ENCODE measurements around the gene FGF21. TPM values are rescaled to one million over a fixed set of nuclear protein-coding genes. Genes with fewer than 3 reads are reported as not detected.

FGF21 gene
- polyA plus RNA-seq, 6 donors from 2014 or later = not detected

- peak overlapping the region; percentile 78 to 96 (median 95) for H3K4me3 Mint-ChIP-seq
- no peaks in the 10 kb centered on the region for H3K9me3 Mint-ChIP-seq
- peaks cover 9 to 15% (median 14%) of the 10 kb centered on the region in 3 donors for H3K4me1 Mint-ChIP-seq
- DNase-seq (peak; percentile 80), ATAC-seq (ENCODE audit: low read depth in 2 of 2) (peak; percentile 97)
- H3K27ac Mint-ChIP-seq = peak overlapping the region; percentile 81 to 95 (median 88)
- no peaks in the 10 kb centered on the region for H3K27me3 Mint-ChIP-seq
- no peaks in the 10 kb centered on the region for H3K36me3 Mint-ChIP-seq
Measured at GRCh38 chr19:48795055-48795684, 39.8 kb downstream of the FGF21 start.

GRCh38 chr19:48795685-48796070 lies 40.4 kb downstream of the FGF21 start:
- no peaks in the 10 kb centered on the region for H3K9me3 Mint-ChIP-seq
- H3K4me3 Mint-ChIP-seq = peak overlapping the region in 7 of 8 donors; percentile 78 to 96 (median 95)
- DNase-seq = no peak
- H3K4me1 Mint-ChIP-seq = peaks cover 12 to 15% (median 14%) of the 10 kb centered on the region in 3 donors
- H3K27ac Mint-ChIP-seq = peak overlapping the region in 3 of 6 donors; percentile 84 to 95 (median 95)
- no peak for ATAC-seq (ENCODE audit: low read depth in 2 of 2)
- H3K36me3 Mint-ChIP-seq = no peaks in the 10 kb centered on the region
- H3K27me3 Mint-ChIP-seq = no peaks in the 10 kb centered on the region

GRCh38 chr19:48796298-48797083 lies 41.2 kb downstream of the FGF21 start:
- H3K27me3 Mint-ChIP-seq = no peaks in the 10 kb centered on the region
- peak overlapping the region in 1 of 8 donors; percentile 68 for H3K4me3 Mint-ChIP-seq
- DNase-seq (no peak), ATAC-seq (ENCODE audit: low read depth in 2 of 2) (no peak)
- H3K9me3 Mint-ChIP-seq = no peaks in the 10 kb centered on the region
- no peaks in the 10 kb centered on the region for H3K36me3 Mint-ChIP-seq
- no peak overlapping the region for H3K27ac Mint-ChIP-seq
- peaks cover 12 to 15% (median 14%) of the 10 kb centered on the region in 3 donors for H3K4me1 Mint-ChIP-seq

DNA sequence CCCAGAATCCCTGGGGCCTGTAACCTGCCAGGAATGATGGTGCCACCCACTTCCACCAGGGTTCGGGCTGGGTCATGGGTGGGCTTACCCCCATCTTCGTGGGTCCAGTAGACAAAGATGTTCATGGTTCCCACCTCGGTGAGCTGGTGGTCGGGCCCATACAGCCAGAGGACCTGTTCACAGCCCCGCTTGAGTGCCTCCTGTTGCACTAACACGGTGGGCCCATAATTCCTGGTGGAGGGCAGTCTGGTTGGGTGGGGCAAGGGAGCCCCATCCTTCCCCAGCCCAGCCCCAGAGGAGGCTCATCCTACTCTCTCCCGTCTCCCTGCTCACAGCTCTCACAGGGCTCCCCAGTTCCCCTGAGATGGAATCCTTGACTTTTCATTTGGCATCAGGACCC lies 41.8 kb downstream of the FGF21 start:
- ATAC-seq (ENCODE audit: low read depth in 2 of 2) = no peak
- peak overlapping the region in 4 of 8 donors; percentile 5 to 62 (median 32) for H3K4me3 Mint-ChIP-seq
- H3K27ac Mint-ChIP-seq = peak overlapping the region in 1 of 6 donors; percentile 33
- no peaks in the 10 kb centered on the region for H3K9me3 Mint-ChIP-seq
- no peaks in the 10 kb centered on the region for H3K36me3 Mint-ChIP-seq
- no peak for DNase-seq
- peaks cover 12 to 15% (median 14%) of the 10 kb centered on the region in 3 donors for H3K4me1 Mint-ChIP-seq
- no peaks in the 10 kb centered on the region for H3K27me3 Mint-ChIP-seq

GRCh38 chr19:48798937-48799336 lies 43.6 kb downstream of the FGF21 start:
- no peak for DNase-seq
- Mint-ChIP-seq H3K4me1 (peaks cover 12 to 15% (median 14%) of the 10 kb centered on the region in 3 donors), H3K4me3 (no peak overlapping the region), H3K36me3 (no peaks in the 10 kb centered on the region), H3K9me3 (no peaks in the 10 kb centered on the region), H3K27me3 (no peaks in the 10 kb centered on the region), H3K27ac (no peak overlapping the region)
- ATAC-seq (ENCODE audit: low read depth in 2 of 2) = no peak

- ATAC-seq (ENCODE audit: low read depth in 2 of 2) = no peak
- no peaks in the 10 kb centered on the region for H3K27me3 Mint-ChIP-seq
- H3K9me3 Mint-ChIP-seq = no peaks in the 10 kb centered on the region
Measured at GRCh38 chr19:48799358-48800300, 44.3 kb downstream of the FGF21 start.

GRCh38 chr19:48802623-48803022 lies 47.3 kb downstream of the FGF21 start:
- no peak for DNase-seq
- no peak for ATAC-seq (ENCODE audit: low read depth in 2 of 2)
- H3K27ac Mint-ChIP-seq = no peak overlapping the region
- H3K4me3 Mint-ChIP-seq = no peak overlapping the region
- no peaks in the 10 kb centered on the region for H3K27me3 Mint-ChIP-seq
- no peaks in the 10 kb centered on the region for H3K9me3 Mint-ChIP-seq
- H3K4me1 Mint-ChIP-seq = peaks cover 2 to 10% (median 8%) of the 10 kb centered on the region in 3 donors
- no peaks in the 10 kb centered on the region for H3K36me3 Mint-ChIP-seq

More at GRCh38 chr19:48799358-48800300, 44.3 kb downstream of the FGF21 start:
- peaks cover 9 to 10% (median 10%) of the 10 kb centered on the region in 3 donors for H3K4me1 Mint-ChIP-seq
- H3K4me3 Mint-ChIP-seq = no peak overlapping the region
- no peak overlapping the region for H3K27ac Mint-ChIP-seq
- DNase-seq = no peak
- no peaks in the 10 kb centered on the region for H3K36me3 Mint-ChIP-seq

DNA sequence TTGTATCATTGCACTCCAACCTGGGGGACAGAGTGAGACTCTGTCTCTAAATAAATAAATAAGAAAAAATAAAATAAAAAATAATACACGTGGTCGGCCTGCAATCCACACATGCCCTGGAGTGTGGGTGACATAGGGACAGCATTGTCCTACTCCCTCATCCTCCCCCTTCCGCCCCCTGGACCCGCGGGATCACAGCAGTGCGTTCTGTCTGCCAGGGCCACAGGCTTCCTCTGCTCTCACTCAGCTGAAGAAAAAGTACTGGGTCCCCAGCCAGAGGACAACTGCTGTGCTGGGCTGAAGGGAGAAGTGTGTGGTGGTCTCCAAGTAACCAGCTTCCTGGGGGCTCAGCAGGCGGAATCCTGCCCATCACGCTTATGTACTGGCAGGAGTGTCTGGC lies 49.2 kb downstream of the FGF21 start:
- DNase-seq (no peak), ATAC-seq (ENCODE audit: low read depth in 2 of 2) (no peak)
- H3K4me3 Mint-ChIP-seq = no peak overlapping the region
- H3K27me3 Mint-ChIP-seq = no peaks in the 10 kb centered on the region
- peak overlapping the region in 2 of 6 donors; percentile 53 to 69 for H3K27ac Mint-ChIP-seq
- H3K36me3 Mint-ChIP-seq = no peaks in the 10 kb centered on the region
- peaks cover 11 to 19% (median 19%) of the 10 kb centered on the region in 3 donors for H3K4me1 Mint-ChIP-seq
- H3K9me3 Mint-ChIP-seq = no peaks in the 10 kb centered on the region

- DNase-seq = no peak
- peaks cover 20 to 28% (median 24%) of the 10 kb centered on the region in 3 donors for H3K4me1 Mint-ChIP-seq
- H3K27ac Mint-ChIP-seq = peak overlapping the region in 1 of 6 donors; percentile 11
- H3K27me3 Mint-ChIP-seq = no peaks in the 10 kb centered on the region
- no peaks in the 10 kb centered on the region for H3K9me3 Mint-ChIP-seq
- H3K36me3 Mint-ChIP-seq = no peaks in the 10 kb centered on the region
- no peak for ATAC-seq (ENCODE audit: low read depth in 2 of 2)
- H3K4me3 Mint-ChIP-seq = no peak overlapping the region
Measured at GRCh38 chr19:48805452-48805851, 50.1 kb downstream of the FGF21 start.

- DNase-seq (peak; percentile 45), ATAC-seq (ENCODE audit: low read depth in 2 of 2) (peak; percentile 27 to 29)
- Mint-ChIP-seq H3K27ac (peak overlapping the region in 3 of 6 donors; percentile 69 to 95 (median 73)), H3K9me3 (no peaks in the 10 kb centered on the region), H3K27me3 (no peaks in the 10 kb centered on the region), H3K4me3 (peak overlapping the region in 3 of 8 donors; percentile 12 to 49 (median 48)), H3K36me3 (no peaks in the 10 kb centered on the region), H3K4me1 (peaks cover 21 to 36% (median 28%) of the 10 kb centered on the region in 3 donors)
Measured at GRCh38 chr19:48806518-48806817, 51.1 kb downstream of the FGF21 start.

- Mint-ChIP-seq H3K9me3 (no peaks in the 10 kb centered on the region), H3K4me1 (peaks cover 24 to 38% (median 29%) of the 10 kb centered on the region in 3 donors), H3K36me3 (no peaks in the 10 kb centered on the region), H3K27me3 (no peaks in the 10 kb centered on the region), H3K27ac (peak overlapping the region in 2 of 6 donors; percentile 69 to 72), H3K4me3 (peak overlapping the region in 3 of 8 donors; percentile 48 to 60 (median 49))
- DNase-seq = no peak
- ATAC-seq (ENCODE audit: low read depth in 2 of 2) = no peak
Measured at GRCh38 chr19:48806818-48807589, 51.7 kb downstream of the FGF21 start.

GRCh38 chr19:48807590-48808308 lies 52.4 kb downstream of the FGF21 start:
- DNase-seq = no peak
- no peak for ATAC-seq (ENCODE audit: low read depth in 2 of 2)
- Mint-ChIP-seq H3K27me3 (no peaks in the 10 kb centered on the region), H3K4me3 (peak overlapping the region in 1 of 8 donors; percentile 85), H3K27ac (peak overlapping the region in 2 of 6 donors; percentile 2 to 79), H3K4me1 (peaks cover 30 to 45% (median 37%) of the 10 kb centered on the region in 3 donors), H3K9me3 (no peaks in the 10 kb centered on the region), H3K36me3 (no peaks in the 10 kb centered on the region)
